ENCODE results near the gene UMPS. TPM values are rescaled to one million over a fixed set of nuclear protein-coding genes. Genes with fewer than 3 reads are reported as not detected.
"Not testable (repeated sequence)": the region's sequence is repeated elsewhere in the genome, so short reads cannot be mapped to it uniquely, and the experiment has no call there.

The UMPS gene
- total RNA-seq, 1 experiment from 2014 or later, result 35.9 TPM

DNA sequence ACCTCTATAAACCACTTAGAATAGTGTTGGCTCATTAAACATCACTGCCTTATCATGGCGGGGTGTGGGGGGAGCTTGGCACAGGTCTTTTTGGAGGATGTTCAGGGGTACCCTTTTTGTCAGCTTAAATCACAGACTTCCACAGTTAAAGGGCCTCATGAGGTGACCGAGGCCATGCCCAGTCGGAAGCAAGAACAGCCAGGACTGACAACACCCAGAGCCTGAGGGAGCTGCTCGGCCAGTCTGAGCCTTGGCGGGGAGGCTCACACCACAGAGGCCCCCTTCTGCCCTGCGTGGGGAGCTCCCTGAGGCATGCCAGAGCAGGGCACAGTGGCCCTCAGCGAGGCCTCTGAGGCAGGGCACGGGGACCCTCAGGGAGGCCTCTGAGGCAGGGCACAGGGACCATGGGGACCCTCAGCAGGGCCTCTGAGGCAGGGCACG, 49.5 kb downstream of the UMPS start:
- peak; percentile 81 for DNase-seq (ENCODE audit: low read depth)

DNA sequence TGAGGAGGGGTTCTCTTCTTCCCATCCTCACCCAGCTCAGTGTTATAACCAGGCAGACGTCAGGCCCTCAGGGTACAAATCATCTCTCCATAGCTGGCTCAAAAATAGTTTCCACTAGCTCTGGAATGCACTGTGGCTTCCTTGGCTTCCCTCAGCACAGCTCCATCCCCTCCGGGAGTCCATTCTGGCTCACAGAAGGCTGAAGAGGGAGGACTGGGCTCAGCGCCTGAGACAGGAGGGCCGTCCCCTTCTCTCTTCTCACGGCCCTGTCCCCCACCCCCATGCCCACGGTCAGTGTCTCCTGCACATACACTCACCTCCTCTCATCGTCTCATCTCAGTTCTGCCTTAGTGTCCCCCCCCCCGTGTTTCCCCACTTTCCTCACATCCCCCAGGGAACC, 50.1 kb downstream of the UMPS start:
- peak; percentile 99 for DNase-seq (ENCODE audit: low read depth)

DNA sequence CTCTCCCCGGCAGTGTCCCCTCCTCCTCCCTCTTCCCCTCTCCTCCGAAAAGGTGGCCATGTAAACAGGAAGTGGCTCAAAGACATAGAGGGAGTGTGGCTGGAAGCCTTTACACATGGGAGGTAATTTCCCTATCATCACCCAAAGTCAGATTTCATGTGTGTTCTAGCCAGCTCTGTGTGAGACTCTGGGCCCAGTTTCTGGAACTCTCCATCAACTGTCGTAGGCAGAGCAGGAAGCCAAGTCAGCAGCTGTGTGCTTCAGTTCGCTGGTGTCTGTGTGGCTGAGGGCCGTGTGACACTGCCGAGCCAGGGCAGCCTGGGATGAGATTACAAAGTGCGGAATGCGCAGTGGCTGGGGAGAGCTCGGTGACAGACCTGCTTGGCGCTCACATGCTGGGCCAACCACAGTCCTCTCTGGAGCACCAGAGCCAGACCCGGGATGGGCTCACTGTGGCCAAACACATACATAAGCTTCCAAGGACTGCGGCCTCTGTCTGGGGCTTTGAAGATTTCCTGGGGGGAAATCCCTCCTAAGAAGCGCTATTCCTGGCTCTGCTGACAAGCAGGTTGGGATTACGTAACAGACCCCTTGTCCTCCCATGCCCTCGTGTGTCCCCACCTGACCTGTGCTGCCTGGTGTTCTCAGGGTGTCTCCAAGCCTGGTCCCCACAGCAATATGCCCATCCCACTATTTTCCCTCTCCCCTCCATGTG, 50.7 kb downstream of the UMPS start:
- peak; percentile 94 for DNase-seq (ENCODE audit: low read depth)

DNA sequence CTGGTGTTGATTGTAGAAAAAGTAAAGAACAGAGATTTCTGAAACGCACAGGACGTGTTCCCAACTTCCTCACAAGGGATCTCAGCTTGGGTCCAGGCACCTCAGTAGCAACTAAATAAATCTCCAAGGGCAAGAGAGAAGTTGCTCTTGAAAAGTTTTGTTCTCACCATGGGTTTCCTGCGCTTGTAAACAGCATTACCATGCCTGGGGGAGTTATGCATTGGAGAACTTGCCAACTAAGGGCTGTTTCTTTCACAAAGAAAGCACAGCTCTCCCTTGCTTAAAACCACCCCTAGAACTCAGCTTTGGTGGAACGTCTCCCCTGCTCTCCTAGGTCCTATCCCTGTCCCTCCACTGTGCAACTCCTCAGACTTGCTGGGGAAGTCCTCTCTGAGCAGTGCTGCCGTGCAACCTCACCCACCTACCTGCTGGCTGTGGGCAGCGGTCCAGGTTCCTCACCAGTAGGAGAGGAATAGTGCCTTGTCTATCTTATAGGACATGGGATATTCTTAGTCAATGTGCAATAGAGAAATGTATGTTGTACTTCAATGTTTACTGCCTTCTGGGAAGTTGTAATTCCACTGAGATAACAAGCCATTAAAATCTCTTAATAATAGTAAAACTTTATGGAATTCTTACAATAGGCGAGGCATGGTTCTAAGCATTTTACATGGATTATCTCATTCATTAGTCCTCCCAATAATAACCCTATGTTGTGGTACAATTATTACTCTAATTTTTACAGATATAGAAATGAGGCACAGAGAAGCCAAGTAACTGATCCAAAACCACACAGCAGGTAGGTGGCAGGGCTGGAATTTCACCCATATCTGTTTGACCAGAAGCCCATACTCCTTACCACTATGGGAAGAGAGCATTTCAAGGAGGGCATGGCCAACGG, 51.5 kb downstream of the UMPS start:
- no peak for DNase-seq (ENCODE audit: low read depth)

DNA sequence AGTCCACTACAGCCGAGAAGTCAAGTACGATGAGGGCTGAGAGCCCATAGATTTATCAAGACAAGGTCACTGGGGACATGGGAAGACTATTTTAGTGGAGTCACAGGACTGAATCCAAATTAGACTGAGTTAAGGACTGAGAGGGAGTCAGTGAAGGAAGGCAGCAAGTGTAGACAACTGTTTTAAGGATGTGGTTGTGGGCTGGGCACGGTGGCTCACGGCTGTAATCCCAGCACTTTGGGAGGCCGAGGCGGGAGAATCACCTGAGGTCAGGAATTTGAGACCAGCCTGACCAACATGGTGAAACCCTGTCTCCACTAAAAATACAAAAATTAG, 52.1 kb downstream of the UMPS start:
- not testable (repeated sequence) for DNase-seq (ENCODE audit: low read depth)

DNA sequence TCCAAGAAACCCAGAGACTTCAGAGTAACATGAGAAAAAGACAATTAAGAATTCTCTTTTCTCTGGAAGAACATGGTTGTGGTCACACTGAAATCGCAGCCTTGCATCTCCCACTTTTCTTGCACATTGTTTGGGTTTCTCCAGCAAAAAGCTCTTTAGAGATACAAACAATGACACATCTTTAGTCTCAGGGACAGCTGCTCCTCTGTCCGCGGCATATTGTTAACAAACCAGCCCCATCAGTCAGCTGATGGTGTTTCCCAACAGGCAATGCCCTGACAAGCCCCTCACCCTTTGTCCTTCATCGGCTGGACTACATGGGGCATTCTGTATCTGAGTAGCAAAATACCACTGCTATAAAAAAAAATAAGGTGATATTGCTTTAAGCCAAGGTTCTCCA, 53.4 kb downstream of the UMPS start:
- DNase-seq (ENCODE audit: low read depth), result peak; percentile 36

DNA sequence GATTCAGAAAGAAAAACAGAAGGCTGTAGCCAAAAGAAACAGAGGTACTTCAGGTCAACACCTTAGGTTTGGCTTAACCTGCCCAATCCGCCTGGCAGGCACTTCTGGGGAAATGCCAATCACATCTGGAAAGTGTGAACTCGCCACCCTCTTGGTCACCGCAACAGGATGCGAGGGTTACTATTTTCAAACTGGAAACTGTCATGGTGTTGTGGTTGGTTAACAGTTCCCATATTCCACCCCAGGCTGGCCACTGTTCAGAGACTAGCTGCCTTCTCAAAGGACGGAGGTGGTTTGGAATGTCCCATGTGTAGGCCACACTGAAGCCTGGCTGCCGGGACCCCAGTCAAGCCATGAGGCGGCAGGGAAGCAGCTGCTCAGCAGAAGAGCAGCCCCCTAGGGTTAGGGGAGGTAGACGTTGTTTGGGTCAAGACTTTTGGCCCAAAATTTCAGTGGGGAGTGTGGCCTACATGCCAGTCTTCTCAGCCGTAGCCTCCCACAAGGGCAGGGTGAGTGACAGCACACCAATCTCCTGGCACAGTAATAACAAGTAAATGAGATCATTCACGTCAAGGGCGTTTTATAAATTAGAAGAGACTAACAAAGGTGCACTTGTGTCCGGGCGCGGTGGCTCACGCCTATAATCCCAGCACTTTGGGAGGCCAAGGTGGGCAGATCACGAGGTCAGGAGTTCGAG, 54.6 kb downstream of the UMPS start:
- peak; percentile 89 for DNase-seq (ENCODE audit: low read depth)

DNA sequence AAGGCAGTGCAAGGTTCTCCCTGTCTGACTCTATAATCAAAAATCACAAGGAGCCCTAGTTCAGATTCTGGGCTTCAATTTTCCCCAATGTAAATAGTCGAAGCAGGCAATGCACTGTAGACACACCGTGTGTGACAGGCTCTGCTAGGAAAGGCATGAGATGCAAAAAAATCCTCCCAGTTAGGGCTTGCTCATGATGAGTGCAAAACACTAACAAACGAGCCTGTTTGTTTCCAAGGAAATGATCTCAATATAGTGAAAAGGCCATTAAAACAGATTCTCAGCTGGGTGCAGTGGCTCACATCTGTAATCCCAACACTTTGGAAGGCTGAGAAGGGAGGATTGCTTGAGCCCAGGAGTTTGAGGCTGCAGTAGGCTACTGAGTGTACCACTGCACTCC, 55.7 kb downstream of the UMPS start:
- DNase-seq (ENCODE audit: low read depth), result no peak

DNA sequence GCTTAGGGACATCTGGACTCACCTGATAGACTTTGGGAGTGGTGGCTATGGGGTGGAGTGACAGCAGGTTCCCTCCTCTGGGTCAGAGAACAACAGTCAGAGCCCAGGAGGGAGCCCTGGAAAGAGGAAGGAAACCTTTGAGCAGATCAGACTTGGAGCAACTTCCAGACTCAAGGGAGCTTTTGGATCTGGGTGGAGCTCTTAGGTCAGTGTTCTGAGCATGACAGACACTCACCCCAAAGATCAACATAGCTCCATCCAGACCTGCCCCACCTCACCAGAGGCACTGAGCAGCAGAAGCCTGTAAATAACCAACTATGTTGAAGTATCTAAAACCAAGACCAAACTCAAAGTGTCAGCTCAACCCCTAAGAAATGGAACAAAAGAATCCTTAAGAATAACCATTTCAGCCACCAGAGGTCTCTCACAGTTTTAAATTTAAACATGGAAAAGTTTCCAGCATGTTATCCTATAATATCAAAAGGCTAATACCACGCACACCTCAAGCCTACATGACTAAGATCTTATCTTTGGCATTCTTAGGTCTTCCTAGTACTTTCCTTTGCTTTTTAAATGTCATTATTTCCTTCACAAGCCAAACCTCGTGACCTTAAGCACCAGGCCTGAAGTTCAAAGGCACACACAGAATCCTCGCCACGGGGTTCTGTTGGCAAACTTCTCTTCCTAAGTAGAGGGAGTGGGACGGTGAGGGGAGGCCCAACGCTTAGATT, 56.4 kb downstream of the UMPS start:
- peak; percentile 58 for DNase-seq (ENCODE audit: low read depth)

DNA sequence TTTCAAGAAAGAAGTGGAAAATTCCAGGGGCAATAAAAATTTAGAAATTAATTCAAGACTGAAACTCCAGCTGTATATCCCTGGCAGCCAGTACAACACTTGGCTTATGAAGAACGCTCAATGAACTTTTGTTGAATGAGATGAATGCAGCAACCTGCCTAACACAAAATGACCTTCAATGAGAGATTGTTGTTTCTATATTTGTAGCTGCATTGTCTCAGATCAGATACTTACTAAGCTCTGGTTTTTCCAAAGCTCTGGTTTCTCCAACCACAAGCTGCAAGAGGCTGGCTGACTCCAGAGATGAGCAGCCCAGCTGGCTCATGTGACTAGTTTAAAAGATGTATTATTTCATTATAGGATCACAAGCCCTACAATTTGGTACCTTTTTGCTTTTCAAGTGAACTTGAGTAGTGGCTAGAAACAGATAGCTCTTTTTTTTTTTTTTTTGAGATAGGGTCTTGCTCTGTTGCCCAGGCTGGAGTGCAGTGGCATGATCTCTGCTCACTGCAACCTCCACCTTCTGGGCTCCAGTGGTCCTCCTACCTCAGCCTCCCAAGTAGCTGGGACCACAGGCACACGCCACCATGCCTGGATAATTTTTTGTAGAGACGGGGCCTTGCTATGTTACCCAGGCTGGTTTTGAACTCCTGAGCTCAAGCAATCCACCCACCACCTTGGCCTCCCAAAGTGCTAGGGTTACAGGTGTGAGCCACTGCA, 57.4 kb downstream of the UMPS start:
- peak; percentile 61 for DNase-seq (ENCODE audit: low read depth)

DNA sequence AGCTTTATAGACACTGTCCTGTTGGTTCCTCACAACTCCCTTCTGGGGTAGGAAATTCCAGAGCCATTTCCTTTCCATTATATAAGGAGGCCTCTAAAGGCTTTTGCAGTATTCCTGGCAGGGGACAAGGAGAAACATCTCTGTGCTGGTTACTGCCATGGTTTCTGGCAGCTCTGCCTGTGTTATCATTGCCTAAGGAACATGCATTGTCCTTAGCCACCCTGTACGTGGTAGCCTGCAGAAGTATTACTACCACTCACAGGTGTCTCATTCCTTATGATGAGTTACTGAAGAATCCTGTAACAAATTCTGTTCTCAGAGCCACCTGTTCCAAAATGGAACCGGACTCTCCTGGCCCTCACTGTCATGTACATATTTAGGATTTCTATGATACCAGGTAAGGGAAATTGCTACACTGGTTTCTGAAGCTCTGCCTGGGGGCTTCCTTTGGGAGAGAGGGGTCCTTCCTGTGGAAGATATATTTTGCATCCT, 58.0 kb downstream of the UMPS start:
- no peak for DNase-seq (ENCODE audit: low read depth)

DNA sequence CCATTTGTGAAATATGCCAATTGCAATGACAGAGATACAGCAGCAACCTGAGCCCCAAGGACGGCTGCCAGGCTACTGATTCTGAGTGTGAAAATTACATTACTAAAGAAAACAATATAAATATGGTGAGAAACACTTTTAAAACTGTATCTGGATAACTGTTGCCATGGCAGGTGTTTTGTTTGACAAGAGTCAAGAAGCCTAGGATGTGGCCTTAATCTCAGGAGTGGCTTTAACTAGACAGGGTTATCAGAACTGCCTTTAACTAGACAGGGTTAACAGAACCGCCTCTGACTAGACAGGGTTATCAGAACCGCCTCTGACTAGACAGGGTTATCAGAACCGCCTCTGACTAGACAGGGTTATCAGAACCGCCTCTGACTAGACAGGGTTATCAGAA, 58.9 kb downstream of the UMPS start:
- DNase-seq (ENCODE audit: low read depth), result not testable (repeated sequence)

DNA sequence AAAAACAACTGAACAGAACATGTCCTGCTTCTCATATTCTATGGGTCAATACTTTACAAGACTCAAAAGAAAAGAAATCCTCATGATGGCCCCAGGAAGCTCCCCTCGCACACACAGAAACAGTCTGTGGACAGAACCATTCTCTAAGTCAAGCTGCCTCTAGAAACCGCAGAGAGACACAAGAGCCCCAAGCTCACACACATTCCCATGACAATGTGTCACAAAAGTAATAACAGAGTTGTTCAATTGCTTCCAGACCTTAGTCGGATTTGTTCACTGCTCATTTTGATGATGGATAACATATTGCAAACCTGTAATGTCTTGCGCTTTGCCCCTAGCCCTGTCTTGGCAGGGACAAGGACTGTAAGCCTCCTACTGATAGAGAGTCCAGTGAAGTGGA, 60.9 kb downstream of the UMPS start:
- peak; percentile 93 for DNase-seq (ENCODE audit: low read depth)

DNA sequence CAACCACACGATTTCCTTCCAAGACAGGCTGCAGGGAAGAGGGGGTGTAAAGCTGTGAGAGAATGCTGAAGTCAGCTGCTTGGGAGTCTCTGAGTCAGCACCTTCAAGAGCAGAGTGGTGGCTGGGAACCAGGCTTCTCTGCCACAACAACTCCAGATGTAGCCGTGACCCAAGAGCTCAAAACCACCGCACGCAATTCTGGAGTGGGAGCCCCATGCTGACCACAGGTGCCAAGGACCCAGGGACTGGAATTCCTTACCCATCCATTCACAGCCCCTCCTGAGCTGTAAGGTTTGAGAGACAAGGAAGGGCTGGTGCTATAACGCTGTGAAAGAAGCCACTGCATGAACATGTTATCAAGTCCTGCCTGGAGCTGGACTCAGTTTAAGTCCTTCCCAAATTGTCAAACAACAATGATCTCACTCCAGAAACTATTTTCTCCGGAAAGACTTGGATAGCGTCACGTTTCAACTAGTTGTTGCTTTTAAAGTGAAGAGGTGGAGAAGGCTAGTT, 61.4 kb downstream of the UMPS start:
- peak; percentile 100 for DNase-seq (ENCODE audit: low read depth)

DNA sequence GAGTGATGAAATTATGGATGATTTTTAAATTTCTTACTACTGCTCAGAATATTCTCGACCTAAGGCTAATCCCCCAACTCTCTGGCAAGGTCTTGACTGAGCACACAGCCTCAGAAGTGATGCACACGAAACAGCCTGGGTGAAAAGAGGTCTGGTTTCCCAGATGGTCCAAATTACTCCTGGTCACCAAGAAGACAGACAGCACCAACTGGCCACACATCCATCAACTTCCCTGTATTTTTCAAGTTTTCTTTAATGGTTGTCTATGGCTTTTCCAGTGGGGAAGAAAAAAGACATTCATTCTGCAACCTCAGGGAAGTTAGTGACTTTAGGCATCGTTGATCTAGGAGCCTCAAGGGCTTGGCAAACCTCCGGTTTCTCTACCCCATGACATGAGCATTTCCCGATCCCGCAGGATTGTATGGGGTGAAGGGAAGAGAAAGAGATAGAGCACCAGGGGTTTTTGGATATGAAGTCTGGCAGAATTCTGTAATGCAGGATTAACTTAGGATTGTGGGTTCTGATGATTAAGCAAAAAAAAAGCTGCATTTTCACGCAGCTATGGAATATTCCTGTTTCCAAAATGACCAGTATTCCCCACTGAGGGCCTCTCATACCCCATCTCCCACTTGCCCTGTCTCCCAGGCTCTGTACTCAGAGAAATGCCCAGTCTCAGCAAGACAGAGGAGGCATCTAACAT, 62.2 kb downstream of the UMPS start:
- DNase-seq (ENCODE audit: low read depth), result peak; percentile 71

DNA sequence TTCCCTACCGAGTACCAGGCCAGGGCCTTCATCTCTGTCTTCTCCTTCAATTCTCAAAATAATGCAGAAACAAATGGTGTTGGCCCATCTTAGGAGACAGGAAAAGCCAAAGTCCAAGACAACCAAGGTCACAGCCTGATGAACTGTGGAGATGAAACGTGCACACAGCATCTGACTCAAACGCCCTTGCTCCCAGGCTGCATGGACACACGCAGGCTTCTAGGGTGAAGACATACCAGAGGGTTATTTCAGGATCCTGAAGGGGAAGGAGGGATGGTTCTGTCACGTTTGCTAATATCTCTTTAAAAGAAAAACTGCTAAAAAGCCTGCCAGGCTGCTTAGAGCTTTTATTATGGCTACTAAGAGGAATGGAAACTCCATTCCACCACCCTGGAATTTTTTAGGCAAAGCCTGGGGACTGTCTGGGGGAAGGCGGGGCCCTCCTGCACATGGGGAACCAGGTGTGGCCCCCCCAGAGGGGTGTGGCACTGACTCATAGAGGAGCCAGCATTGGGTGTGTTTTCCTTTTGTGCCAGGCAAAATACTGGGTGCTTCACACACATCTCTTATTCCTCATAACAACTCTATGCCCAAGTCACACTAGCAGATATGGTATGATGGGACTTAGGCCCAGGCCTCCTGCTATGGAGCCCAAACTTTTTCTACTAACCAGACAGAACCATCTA, 62.9 kb downstream of the UMPS start:
- DNase-seq (ENCODE audit: low read depth), result peak; percentile 76

DNA sequence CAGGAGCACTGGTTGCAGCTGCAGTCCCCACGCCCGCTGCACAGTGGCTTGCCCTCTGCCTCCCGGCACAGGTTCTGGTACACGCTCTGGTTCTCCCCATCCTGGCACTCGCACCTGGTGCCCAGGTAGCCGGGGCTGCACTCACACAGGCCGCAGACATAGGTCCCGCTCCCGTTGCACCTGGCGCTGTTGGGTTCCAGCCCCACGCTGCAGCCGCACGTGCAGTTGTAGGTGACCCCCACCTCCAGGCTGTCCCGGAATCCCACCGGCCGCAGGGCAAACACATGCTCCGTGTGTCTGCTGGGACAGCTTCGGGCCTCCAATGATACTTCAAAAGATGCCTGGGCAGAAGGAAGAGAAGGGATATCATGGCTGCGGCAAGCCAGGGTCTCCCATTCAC, 66.2 kb downstream of the UMPS start:
- no peak for DNase-seq (ENCODE audit: low read depth)

DNA sequence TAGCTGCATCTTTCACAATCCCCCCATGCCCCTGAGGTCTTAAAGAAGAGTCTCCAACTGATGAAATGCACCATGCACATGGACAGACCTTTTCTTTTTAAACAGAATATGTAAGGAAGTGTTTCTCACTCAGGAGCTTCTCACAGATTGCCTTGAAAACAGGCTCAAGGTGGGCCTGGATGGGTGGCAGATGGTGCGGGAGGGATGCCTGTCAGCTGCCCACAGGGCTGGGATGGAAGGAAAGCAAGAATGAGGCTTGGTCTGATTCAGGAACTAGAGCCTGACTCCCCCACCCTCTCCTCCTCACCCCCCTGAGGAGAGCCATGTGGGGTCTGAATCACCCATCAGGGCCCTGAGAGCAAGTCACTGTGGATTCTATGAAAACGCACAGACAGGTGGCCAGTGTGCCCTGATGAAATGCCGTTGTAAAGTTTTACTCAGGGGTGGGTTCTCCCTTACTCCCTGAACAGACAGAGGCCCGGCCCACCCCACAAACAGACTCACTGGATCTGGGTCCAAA, 67.2 kb downstream of the UMPS start:
- no peak for DNase-seq (ENCODE audit: low read depth)
